T-helper 22 cell (primary cell): ENCODE measurements around the gene USP12.

Source experiments
- DNase-seq: peaks from one replicate; pipeline ENCODE4 v3.0.0-alpha.2; 2020; ENCODE audit warnings: low read depth

USP12 gene

DNA sequence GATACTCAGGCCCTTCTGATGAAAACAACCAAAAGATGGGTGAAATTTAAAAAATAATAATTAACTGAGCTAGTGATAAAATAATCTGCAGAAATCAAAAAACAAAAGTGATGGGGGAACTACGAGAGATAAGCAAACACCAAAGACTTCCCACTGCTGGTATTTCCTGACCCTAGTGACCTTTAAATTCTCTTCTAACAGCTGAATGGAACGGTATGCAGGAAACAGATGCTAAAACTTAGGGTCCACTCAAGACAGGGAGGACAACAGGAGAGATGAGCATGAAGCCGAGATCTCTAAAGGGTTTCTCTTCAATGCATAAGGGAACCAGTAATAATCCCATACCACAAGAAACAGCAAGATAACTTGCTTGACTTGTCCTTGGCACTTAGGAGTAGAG is 50.8 kb downstream of the USP12 start:
- DNase-seq, result no peak

DNA sequence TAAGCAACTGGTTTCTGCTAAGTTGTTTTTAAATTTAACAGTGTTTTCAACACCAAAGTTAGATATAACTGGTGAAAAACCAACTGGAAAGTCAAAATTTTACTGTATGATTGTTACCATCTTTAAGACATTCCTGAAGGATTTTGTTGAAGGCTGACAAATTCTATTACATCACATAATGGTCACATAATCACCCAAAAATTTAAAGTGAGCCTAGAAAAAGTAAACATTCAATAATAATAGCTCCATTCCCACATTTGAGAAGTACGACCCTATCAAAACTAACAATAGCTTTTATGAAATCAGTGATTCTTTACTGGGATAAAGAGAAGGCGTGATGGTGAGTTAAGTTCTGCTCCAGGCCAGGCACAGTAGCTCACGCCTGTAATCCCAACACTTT is 51.6 kb downstream of the USP12 start:
- DNase-seq, result no peak

DNA sequence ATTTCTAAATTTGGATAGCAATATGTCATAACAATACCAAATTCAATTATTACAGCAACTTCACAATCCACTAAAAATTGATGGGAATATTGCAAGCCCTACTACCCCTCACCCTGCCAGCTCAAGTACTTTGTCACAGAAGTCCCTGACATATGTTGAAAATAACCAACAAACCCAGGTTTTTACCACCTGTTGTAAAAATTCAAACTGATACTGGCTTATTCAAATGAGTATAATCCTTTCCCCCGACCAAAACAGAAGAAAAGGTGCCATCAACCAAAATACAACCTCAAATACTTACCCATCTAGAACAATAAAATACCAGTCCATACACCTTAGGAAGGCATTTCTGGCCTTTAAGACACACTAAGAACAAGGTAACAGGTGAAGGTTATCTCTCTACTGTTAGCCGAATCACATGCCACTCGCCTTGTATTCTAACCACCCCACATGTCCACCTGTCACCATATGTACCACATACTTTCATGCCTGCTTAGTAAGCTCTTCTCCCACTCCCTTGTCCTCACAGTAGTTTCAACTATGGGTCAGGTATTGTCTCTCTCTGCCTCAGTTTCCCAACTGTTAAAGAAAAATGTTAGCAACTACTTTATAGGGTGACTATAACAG is 53.1 kb downstream of the USP12 start:
- no peak for DNase-seq

DNA sequence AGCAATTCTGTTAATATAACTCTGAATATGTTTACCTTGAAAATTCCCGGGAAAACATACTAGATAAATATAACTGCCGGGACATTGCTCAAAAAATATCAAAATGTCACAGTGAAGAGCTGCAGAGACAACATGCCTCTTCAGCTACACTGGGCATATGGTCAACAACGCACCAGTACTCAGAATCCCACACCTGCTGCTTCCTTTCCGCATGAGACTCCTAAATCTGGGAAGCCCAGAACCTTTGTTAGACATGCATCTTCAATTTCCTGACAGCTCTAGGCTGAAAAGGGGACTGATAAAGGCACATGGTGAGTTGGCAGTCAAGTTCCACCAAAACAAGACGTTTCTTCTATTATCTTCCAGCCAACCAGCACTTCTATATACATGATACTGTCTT is 53.7 kb downstream of the USP12 start:
- no peak for DNase-seq

DNA sequence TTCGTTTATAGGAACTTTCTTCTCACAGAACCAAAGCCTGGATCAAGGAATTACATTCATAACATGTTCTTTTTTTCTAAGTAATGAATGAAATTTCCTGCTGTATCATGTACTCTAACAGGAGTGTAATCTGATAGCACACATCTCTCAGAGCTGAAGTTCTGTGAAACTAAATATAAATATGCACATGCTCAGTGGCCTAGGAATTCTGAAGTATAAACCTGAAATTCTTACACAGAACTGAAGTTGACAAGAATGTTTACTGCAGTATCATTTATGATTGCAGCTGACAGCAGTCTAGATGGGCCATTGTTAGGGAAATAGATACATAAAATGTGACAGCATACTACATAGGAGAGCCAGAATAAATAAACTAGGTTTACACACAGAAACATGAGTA is 54.5 kb downstream of the USP12 start:
- no peak for DNase-seq

DNA sequence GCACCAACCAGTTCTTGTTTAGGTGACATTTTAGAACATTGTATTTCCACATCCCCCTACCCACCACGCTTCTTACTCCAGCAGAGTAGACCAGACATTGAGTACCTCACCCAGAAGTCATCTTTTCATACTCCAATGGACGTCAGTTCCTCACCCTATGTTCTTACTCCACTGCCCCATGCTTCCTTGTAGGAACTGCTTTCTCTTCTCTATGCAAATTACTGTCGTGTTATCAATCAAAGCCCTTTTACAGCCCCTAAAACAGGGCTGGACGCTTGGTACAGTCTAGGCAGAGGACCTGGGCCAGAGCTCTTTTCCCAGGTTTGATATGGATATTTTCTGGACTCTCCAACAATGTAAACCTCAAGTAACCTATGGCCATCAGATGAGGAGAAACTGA is 58.2 kb downstream of the USP12 start:
- DNase-seq, result no peak

DNA sequence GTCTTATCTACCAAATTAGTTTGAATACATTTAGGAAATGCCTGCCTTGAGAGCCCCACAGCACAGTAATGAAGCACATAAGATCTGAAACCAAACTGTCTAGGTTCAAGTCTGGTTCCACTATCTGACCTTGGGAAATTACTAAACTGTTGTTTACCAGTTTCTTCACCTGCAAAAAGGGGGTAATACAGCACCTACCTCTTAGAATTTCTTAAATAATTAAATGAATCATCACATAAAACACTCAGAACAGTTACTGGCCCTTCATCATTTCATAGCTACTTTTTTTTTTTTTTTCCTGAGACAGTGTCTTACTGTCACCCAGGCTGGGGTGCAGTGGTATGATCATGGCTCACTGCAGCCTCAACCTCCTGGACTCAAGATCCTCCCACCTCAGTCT is 59.6 kb downstream of the USP12 start:
- DNase-seq, result no peak

DNA sequence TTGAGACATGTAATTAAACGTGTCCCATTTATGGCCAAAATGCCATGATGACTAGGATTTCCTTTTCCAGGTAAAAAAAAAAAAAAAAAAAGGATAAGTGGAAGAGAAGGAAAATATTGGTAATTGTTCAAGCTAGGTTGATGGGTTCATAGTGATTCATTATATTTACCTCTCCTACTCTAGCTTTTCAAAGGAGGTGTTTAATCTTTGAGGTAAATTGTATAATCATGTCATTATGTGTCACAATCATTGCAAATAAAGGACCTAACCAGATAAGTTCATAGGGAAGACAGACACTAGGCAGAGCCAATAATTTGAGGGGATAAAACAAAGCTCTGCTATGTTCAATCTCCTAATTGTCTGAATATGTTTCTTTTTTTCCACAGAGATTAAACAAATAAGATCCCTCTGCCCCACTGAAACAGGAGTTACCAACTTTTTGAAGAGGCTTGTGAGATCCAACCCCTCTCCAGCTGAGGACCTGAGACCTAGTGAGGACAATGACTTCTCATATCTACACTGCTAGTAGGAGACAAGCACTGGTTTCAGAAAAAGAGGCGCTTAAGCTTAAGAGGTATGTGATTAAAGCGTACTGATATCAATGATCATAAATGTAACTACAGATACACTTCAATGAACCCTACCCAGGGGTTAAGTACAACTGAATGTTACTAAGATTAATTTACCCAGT is 61.4 kb downstream of the USP12 start:
- DNase-seq, result no peak

DNA sequence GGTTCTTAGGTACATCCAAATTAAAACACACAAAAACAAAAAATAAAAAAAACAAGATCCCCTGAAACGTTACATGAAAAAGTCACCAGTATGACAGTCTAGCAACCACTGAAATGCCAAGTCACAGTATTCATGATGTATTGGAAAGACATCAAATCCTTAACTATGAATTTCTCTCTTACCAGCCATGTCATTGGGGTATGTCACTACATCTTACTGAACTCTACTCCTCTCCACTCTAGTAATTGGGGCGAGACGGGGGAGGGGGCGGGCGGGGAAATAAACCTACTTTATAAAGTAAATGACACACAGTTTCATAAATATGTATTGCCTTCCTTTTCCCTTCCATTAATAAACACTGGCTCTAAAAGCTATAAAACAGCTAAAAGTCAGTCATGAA is 65.5 kb downstream of the USP12 start:
- DNase-seq, result no peak

DNA sequence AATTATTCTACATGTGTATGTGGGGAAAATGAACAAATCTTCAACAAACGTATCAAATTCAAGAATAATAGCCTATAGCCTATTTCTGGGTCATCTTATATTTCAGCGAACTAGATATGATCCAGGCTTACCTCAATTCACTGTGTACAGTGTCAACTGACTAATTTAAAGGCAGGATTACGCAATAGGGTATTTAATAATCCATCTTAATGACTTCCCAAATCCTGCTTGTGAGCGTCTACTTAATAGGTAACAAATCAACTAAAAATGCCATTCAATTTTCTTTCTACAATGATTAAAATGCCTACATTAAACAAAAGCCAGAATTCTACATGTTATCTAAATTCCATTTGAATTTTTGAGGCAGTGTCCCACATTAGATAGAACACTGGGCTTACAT is 67.0 kb downstream of the USP12 start:
- DNase-seq, result no peak

DNA sequence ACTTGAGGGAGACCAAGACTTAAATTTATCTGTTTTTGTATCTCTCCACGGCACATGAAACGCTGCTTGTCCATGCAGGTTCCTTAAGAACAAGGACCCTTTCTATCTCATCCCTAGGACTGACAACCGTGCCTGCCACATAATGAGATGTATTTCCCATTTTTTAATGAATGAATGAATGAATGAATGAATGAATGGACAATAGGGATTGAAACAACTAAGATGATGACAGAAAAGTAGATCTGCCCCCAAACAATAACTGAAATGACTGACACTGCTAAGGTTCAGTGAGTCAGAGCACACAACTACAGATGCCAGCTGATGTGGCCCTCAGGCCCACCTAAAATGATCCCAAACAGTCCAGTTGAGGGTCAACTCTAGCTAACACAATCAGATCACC is 69.8 kb downstream of the USP12 start:
- DNase-seq, result no peak

DNA sequence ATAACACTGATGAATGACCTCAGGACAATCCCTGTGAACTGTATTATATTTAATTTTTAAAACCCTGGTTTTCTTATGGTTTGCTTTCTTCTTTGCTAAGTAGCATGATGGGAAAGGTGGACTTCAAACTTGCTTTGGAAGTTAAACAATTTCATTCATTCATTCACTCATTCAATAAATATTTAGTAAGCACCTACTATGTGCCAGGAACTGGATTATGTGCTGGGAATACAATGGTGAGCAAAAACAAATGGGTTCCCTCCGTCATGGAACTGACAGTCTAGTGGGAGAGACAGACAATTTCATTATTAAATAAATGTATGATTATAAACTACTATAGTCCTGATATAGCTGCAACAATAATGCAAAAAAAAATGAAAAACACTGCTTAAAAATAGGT is 70.3 kb downstream of the USP12 start:
- DNase-seq, result no peak

DNA sequence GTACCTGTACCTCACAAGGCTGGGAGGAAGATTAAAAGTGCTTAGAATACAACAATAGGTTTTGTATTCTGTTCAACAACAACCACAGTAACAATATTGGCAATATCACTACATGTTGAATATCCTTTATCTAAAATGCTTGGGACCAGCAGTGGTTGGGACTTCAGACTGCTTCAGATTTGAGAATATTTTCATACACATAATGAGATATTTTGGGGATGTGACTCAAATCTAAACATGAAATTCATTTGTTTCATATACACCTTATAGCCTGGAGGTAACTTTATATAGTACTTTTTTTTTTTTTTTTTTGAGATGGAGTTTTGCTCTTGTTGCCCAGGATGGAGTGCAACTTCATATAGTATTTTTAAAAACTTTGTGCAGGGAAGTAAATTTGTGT is 73.9 kb downstream of the USP12 start:
- no peak for DNase-seq

DNA sequence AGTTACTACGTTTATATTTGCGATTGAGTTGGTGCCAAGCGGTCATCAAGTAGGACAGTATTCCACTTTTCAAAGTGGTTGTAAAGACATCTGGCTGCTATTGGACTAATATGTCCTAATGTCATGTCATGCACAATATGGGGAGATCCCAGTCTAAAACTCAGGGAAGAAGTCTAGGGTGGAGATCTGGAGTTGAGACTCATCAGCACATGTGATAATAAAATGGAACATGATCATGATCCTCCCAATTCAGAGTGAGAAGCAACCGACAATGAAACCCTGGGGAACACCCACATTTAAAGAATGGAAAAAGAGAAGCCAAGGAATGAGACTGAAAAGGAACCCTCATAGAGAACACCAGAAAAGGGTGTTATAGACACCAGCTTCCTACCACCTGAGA is 80.2 kb downstream of the USP12 start:
- no peak for DNase-seq

DNA sequence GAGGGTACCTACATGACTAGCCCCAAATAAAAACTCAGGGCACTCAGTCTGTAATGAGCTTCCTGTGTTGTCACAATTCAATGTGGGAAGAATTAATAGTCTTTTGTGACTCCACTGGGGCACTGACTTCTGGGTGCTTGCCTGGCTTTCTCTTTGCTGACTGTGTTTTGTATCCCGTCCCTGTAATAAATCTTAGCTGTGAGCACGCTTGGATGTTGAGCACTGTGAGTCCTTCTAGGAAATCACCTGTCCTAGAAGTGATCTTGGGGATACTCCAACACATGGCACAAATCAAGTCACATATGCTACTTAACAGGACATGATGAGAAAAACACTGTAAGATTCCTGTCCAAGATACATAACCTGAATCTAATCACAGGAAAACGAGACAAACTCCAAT is 83.0 kb downstream of the USP12 start:
- no peak for DNase-seq

DNA sequence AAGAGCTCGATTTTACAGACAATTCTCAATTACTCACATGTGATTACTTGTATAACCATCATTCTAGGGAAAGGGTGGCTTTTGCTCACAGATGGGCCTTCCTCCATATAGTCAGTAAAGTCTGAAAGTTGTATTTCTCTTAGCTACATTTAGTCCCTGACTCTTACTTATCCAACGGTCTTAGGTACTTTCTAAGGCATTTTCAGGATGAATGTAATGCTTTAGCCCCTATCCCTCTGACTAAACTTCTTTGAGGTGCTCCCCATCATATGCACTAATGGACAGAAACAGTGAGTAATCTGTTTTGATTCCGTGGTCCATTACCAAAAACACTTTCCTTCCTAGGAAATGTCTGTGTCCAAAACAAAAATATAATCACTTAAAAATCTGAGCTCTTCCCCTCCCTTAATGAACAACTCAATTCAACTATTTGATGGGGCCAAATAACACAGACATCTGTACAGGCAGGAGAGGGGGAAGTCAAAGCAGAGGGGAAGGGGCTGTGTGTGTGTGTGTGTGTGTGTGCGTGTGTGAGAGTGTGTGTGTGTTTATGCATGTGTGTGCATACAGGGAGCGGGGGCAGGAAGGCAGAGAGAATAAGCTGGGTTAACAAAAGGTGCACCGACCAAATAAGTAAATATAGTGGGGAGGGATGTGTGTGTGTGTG is 84.9 kb downstream of the USP12 start:
- no peak for DNase-seq

DNA sequence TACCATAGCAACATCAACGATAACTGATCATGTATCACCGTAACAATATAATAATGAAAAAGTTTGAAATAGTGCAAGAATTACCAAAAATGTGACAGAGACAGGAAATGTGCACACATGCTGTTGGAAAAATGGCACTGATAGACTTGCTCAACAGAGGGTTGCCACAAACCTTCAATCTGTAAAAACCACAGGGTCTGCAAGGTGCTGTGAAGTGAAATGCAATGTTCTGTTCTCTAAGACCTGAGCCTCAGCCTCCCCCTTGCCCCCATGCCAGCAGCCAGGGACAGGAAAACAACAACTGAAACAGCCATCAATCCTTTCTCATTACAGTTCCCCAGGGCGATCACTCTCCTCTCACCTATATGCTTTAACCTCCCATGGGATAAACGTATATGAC is 88.4 kb downstream of the USP12 start:
- no peak for DNase-seq

DNA sequence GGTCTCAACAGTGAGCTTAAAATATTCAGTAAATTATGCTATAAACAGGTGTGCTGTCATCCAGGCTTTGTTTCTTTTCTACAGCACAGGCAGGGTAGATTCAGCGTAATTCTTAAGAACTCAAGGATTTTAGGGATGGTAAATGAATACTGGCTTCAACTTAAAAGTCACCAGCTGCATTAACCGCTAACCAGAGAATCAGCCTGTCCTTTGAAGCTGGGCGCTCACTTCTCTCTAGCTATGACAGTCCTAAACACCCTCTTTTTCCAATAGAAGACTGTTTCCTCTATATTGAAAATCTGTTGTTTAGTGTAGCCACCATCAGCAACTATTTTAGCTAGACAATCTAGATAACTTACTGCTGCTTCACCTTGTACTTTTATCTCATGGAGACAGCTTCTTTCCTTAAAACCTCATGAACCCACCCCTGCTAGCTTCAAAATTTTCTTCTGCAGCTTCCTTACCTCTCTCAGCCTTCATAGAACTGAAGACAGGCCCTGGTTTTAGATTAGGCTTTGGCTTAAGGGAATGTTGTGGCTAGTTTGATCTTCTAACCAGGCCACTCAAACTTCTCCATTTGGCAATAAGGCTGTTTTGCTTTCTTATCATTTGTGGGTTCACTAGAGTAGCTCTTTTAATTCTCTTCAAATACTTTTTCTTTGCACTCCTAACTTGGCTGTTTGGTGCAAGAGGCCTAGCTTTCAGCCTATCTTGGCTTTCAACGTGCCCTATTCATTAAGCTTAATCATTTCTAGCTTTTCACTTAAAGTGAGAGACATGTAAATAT is 89.5 kb downstream of the USP12 start:
- no peak for DNase-seq

DNA sequence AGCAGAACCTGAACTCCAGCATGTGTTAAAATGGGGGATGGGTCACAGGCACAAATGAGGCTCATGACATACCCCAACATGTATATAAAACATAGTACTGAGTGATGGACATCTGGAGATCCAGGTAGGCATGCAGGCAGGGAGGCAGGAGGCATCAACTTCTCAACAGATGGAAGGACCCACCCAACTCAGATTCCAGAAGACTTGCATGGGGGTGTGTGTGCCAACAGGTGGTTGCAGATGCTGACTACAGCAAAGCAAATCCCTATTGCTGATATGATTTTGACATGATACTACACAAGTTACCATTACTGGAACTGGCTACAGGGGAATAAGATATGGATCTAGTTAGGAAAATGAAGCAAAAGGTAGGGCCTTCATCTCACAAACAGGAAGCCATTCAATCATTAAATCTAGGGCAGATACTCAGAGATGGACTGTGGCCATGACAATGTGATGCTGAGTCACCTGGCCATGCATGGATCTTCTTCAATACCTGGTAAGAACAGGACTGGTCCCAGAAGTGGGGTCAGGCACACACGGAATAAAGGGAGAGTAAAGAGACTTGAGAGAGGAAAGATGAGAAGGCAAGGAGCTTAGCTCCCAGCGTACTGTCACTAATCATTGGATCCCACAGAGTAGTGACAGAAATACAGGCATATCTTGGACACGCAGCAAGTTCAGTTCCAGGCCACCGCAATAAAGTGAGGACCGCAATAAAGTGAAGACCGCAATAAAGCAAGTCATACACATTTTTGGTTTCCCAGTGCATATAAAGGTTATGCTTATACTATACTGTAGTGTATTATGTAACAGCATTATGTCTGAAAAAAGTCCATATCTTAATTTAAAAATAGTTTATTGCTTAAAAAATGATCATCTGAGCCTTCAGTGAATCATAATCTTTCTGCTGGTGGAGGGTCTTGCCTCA is 91.3 kb downstream of the USP12 start:
- no peak for DNase-seq

DNA sequence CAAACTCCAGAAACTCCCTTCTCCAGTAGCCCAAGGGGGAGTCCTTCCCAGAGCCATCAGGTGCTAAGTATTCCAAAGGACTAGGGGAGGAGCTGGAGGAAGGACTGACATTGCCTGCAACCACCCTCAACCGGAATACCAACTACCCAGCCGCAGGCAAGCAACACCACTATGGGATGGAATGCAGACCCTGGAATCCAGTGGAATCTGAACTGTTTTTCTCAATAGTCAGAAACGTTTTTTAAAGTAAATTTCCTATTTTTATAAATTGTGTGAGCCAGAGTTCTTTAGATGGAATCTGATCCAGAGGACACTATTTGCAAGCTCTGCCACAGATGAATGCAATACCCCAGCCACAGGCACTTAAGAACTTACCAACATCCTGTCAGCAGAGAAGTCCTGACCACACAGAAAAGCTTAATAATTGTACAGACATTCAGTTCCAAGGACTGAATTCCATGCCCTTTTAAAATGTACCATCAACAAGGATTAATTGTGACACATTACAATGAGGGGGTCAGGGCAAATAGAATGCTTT is 92.1 kb downstream of the USP12 start:
- DNase-seq, result no peak

DNA sequence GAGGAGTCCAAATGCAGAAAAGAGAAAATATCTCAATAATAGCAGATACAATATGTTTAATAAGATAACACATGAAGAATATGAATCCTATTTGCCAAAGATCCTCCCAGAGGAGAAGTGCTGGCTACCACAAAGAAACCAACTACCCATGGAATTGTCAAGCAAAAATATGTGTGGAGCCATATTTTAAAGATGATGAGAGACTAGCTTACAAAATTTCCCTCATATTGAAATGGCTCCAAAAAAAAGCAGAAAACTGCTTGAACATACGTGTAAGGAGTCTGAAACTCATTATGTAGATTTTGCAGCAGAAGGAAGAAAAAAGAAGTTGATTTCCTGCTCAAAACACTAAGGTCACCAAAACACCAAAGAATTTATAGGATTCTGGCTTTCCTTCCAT is 94.2 kb downstream of the USP12 start:
- DNase-seq, result no peak

DNA sequence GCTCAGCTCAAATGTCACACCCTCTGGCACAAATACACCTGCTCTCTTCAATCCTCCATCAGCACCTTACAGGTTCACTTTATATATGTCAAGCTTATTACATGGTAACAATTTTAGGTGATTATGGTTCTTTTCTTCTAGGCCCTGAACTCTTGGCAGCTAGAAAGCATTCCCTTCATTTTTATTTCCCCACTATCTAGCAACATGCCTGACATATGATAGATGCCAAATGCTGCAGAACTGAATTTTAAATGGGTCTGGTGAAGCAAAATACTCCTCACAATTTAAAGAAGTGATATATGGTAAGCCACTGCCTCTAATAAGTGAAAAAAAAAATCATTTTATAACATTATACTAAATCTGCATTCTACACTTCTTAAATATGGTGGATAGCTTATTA is 95.2 kb downstream of the USP12 start:
- DNase-seq, result no peak
